GOT3 (cell line): ENCODE measurements around the gene COX5A.
A peak's percentile ranks its signal among the peaks of the same experiment; 100 is the strongest.

Source experiments
- DNase-seq: peaks from one replicate; lab custom pipeline; 2025; ENCODE audit warnings: mixed read lengths; lab: John Stamatoyannopoulos, UW

The COX5A gene

GRCh38 chr15:74937590-74938371, at the start of gene COX5A:
COX5A (minus strand) TSS chr15:74938073; CDS start chr15:74938014, 59 bp downstream.
- peak; percentile 86 for DNase-seq

GRCh38 chr15:74983725-74984231, 45.9 kb upstream of the COX5A start:
- DNase-seq = no peak

GRCh38 chr15:74982183-74982582, 44.3 kb upstream of the COX5A start:
- no peak for DNase-seq

DNA sequence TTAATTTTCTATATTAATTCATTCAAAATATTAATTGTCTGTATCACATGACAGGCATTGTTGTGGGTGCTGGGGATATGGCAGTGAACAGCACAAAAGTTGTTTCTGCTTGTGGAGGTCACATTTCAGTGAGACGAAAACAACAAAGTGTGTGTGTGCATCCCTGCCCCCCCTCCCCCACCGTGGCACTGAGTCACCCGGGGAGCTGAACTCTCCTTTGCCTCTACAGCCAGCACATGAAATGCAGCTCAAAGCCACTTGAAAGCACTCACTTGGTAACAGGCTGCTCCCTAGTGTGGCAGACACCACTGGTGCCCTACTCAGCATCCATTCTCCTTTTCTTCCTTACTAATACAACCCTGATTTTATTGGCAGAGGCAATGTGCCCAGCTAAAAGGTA, 40.6 kb upstream of the COX5A start:
- no peak for DNase-seq

GRCh38 chr15:74978077-74978476, 40.2 kb upstream of the COX5A start:
- DNase-seq = no peak

DNA sequence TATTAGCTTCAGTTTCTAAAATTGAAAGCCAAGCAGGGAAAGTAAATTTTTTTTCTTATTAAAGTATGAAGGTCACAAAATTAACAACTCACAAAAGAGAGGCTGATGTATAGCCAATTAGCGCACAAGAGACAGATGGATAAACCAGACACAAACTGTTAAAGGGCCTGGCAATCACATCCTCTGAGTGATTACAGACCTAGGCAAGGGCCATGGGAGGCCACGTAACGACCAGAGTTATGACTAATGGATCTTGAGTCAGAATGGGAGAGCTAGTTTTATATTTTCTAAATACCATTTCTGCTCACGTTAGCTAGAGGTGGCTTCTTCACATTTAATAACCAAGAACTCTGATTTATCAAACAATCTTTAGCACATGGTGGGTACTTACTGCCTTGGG, 39.7 kb upstream of the COX5A start:
- no peak for DNase-seq

DNA sequence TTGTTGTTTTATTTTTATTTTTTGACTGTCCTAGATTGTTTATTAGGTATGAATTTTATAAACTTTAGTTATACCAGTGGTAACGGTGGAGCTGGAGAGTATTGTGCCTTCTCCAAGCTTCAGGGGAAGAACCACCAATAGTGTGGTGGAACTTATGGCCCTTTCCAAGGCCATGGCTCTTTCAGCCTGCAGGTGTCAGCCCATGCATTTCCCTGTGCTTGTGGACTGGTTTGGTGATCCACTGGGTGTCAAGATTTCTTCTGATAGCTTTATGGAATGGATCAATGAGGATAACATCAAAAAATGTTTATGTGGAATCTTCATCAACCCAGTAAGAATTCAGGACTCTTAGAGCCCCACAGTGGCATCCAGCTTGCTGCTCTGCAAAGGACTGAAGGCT, 38.3 kb upstream of the COX5A start:
- DNase-seq = no peak

DNA sequence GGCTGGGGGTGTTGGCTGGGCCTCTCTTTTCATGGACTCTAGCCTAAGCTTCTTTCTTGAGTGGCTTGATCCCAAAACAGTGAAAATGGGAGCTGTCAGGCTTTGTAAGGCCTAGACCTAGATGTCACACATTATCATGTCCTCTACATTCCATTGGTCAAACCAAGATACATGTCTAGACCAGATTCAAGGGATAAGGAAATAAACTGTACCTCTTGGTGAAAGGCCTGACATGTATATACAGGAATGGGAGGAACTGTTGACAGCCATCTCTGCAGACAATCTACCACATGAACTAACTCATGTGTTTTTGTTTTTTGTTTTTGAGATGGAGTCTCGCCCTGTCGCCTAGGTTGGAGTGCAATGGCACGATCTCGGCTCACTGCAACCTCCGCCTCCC, 29.8 kb upstream of the COX5A start:
- no peak for DNase-seq

GRCh38 chr15:74964794-74965193, 26.9 kb upstream of the COX5A start:
- no peak for DNase-seq

- DNase-seq = no peak
Measured at GRCh38 chr15:74963213-74963612, 25.3 kb upstream of the COX5A start.

- no peak for DNase-seq
Measured at GRCh38 chr15:74962671-74963070, 24.8 kb upstream of the COX5A start.

- no peak for DNase-seq
Measured at GRCh38 chr15:74962219-74962618, 24.3 kb upstream of the COX5A start.

- DNase-seq = no peak
Measured at GRCh38 chr15:74961616-74962015, 23.7 kb upstream of the COX5A start.

GRCh38 chr15:74960995-74961588, 23.2 kb upstream of the COX5A start:
- no peak for DNase-seq

- DNase-seq = no peak
Measured at GRCh38 chr15:74960286-74960685, 22.4 kb upstream of the COX5A start.

- DNase-seq = no peak
Measured at GRCh38 chr15:74959586-74959939, 21.7 kb upstream of the COX5A start.

DNA sequence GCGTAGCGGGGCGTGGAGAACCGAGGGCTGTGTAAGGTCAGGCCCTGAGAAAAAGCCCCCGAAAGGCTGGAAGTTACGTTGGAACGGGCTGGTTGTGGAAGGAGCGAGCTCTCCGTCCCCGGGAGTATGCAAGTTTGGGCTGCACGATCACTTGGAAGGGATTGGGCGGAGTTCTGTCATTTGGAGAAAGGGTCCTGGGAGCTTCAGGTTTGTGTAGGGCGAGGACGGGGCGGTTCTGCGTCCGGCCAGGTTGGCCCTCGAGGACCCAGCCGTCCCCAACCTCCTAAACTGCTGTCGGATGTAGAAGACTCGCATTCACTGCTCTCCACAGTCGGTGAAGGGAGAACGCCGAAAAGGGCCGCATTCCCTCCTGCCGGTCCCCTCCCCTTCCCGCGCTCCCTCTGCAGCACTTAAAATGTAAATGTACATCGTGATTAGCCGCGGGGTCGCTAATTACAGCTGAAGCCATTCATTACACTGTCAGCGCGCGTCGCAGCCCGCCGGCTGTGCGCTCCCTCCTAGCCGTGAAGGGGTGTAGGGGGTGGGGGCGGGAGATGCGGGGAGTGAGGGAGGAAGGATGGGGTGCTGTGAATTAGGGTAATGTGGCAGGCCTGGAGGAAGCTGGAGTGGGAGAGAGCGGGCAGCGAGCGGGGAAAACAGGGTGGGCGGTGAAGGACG, 21.2 kb upstream of the COX5A start:
- no peak for DNase-seq

DNA sequence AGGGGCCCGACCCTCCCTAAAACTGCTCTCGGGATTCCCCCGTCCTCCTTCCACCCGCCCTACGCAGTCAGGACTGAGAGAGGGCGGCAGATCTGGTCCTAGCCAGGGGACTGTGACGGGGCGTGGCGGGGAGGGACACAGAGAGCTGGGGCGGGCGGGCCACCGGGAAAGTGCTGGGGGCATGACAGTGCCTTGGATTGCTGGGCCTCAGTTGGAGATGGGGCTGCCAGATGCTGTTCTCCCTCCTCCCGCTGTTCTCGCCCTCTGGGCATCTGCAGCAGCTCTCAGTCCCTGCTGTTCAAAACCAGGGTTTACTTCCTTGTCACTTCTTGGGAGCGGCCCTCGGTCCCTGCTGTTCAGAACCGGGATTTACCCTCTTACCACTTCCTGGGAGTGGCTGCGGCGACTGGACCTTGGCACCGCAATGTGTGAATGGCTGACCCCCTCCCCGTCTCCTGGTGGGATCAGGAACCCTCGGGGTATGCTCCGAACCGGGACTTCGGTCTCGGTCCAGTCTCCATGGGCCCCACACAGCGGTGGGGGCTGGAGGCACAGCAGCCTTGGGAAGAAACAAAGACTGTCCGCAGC, 20.5 kb upstream of the COX5A start:
- DNase-seq = no peak

DNA sequence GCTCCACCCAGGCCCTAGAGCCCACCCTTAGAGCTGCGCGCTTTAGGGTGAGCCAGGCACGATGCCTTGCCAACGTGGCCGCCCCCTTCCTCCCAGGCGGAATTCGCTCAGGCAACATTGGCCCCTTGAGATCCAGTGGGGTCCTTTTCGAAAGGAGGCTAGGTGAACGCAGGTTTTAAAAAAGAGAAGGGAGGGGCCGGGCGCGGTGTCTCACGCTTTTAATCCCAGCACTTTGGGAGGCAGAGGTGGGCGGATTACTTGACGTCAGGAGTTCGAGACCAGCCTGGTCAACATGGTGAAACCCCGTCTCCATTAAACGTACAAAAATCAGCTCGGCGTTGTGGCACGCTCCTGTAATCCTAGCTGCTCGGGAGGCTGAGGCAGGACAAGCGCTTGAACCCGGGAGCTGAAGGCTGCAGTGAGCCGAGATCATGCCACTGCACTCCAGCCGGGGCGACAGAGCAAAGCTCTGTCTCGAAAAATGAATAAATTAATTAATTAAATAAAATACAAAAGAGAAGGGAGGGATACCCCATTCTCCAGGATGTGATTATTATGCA, 19.7 kb upstream of the COX5A start:
- DNase-seq = no peak

DNA sequence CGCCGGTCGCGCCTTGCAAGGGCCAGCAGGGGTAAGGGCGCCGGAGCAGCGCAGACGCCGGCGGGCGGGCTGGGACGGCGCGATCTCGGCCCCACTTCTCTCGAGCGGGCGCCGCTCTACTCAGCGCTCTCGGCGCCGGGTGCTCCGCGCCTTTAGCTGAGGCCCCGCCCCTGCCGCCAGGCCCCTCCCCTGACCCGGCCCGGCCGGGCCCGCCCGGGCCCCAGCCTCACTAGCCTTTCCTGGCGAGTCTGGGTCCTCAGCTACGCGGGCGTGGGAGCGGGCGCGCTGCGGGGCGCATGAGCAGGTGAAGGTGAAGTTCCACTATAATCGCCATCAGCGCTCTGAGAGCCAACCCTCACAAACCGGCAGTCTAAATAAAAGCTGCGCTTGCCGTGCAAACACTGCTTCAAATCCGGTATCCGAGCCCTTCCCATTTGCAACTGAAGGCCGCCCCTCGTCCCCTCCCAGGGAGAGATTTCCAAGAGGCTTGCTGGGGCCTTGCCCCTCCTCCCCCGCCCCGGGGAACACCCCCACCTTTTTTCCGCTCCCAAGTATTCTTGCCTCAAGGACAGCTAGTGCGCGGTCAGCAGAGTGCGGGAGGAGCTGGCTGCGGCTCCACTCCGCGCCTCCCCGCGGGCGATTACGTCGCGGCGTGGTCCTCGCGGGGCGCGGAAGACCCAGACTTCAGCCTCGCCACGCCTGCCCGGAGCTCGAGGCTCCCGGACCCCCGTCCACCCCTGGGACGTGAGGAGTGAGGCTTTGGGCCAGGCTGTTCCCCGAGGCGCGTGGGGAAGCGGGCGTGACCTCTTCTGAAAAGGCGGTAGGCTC, 19.0 kb upstream of the COX5A start, which contains the start of gene RPP25:
Gene RPP25 (minus strand): TSS at position 125 of the 828 bp plus-strand sequence. CDS start 189 bp downstream, outside the sequence.
- DNase-seq = peak; percentile 34
